IMR-90 (cell line): ENCODE measurements around the gene OBP2A.

Experiments used
- BHLHE40 ChIP-seq: fragments of 150-350 bp; IDR thresholded peaks from 2 replicates; pipeline ENCODE4 v1.6.1; 2016; ENCODE audit warnings: mild to moderate bottlenecking, low read depth, low read length
- CEBPB ChIP-seq: IDR thresholded peaks from 2 replicates; pipeline ENCODE4 v1.6.1; 2012; ENCODE audit warnings: low read depth, low read length, improper control_type of control experiment
- CTCF ChIP-seq: conservative IDR thresholded peaks from 2 replicates; pipeline ENCODE4 v1.5.1; 2012; ENCODE audit warnings: mild to moderate bottlenecking, low read depth, low read length, improper control_type of control experiment
- FOS ChIP-seq: fragments of 150-350 bp; IDR thresholded peaks from 2 replicates; pipeline ENCODE4 v1.6.1; 2016; ENCODE audit warnings: low read depth, low read length
- MAFK ChIP-seq: IDR thresholded peaks from 2 replicates; pipeline ENCODE4 v1.6.1; 2012; ENCODE audit warnings: low read depth, low read length, improper control_type of control experiment
- MAZ ChIP-seq: IDR thresholded peaks from 2 replicates; pipeline ENCODE4 v1.6.1; 2012; ENCODE audit warnings: low read depth, mild to moderate bottlenecking, low read length, improper control_type of control experiment, moderate library complexity, borderline replicate concordance
- MXI1 ChIP-seq: IDR thresholded peaks from 2 replicates; pipeline ENCODE4 v1.6.1; 2012; ENCODE audit warnings: low read depth, mild to moderate bottlenecking, low read length, moderate library complexity, borderline replicate concordance
- POLR2A ChIP-seq: IDR thresholded peaks from 2 replicates; pipeline ENCODE4 v1.6.1; 2012; ENCODE audit warnings: mild to moderate bottlenecking, low read depth, low read length
- RAD21 ChIP-seq: IDR thresholded peaks from 2 replicates; pipeline ENCODE4 v1.6.1; 2012; ENCODE audit warnings: low read length, improper control_type of control experiment
- RCOR1 ChIP-seq: IDR thresholded peaks from 2 replicates; pipeline ENCODE4 v1.6.1; 2012; ENCODE audit warnings: mild to moderate bottlenecking, low read length, improper control_type of control experiment; ENCODE audit not compliant: insufficient replicate concordance
- SMC3 ChIP-seq: fragments of 150-350 bp; IDR thresholded peaks from 2 replicates; pipeline ENCODE4 v1.6.1; 2016; ENCODE audit warnings: low read depth, mild to moderate bottlenecking, antibody characterized with exemption, low read length, moderate library complexity
- USF2 ChIP-seq: fragments of 150-350 bp; IDR thresholded peaks from 2 replicates; pipeline ENCODE4 v1.6.1; 2017; ENCODE audit warnings: mild to moderate bottlenecking, antibody characterized with exemption, low read length, low read depth

- TF ChIP-seq CTCF (no peak), MAZ (no peak), CEBPB (no peak), POLR2A (no peak), RAD21 (no peak), SMC3 (no peak), MAFK (no peak), BHLHE40 (no peak), FOS (no peak), MXI1 (no peak), USF2 (no peak), RCOR1 (no peak)
These were observed 26.3 kb downstream of the OBP2A start for GRCh38 chr9:135572233-135572632.
